NCI-H82 (cell line): Measurements from ENCODE around the gene CYTH1.
"Not testable (repeated sequence)": the region's sequence is repeated elsewhere in the genome, so short reads cannot be mapped to it uniquely, and the experiment has no call there.

Experiments used
- DNase-seq: peaks from one replicate; lab custom pipeline; 2025; lab: John Stamatoyannopoulos, UW

Gene CYTH1

DNA sequence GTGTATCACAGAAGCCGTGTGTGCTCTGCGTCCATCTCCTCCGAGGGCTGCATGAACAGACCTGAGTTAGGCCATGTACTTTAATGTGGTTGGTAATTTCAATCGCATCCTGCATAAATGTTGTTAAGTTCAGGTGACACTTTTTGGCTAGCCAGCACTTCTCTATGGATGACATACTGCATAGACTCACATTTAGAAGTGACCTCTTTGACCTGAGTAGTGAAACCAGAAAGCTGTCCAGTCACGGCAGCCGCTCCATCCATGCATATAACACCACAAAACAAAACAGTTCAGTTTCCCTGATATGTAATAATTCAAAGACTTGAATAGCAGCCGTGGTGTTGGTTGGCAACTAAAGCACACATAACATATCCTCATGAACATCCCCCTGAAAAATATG is 94.1 kb downstream of the CYTH1 start:
- no peak for DNase-seq

DNA sequence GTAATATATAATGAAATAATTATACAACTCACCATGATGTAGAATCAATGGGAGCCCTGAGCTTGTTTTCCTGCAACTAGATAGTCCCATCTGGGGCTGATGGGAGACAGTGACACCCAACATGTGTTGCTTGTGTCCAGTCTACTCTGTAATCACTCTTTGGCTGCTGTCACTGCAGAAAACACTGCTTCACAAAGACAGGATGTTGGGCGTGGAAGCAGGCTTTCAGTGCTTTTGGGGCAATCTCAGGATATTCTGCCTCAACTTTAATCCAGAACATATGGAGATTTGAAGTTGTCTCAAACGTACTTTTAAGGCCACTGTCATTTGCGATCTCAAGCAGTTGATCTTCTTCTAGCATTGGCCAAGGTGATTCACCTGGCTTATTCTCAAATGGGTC is 94.9 kb downstream of the CYTH1 start:
- no peak for DNase-seq

DNA sequence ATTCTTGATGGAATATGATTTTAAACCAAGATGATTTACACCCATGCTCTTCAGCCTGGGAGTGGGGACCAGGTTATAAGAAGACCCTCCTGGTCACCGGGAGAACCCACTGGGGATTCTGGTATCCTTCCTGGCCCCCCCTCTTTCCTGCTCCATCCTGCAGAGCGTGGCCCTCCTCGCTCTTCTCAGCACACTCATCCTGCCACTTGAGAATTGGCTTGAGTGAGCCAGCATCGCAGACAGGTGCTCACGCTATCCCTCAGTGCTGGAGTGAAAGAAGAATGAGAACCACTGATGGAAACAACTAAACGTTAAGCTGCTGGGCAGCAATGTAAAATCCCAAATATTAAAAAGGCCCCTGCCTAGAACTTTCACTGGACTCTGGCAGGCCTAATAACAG is 98.0 kb downstream of the CYTH1 start:
- no peak for DNase-seq

DNA sequence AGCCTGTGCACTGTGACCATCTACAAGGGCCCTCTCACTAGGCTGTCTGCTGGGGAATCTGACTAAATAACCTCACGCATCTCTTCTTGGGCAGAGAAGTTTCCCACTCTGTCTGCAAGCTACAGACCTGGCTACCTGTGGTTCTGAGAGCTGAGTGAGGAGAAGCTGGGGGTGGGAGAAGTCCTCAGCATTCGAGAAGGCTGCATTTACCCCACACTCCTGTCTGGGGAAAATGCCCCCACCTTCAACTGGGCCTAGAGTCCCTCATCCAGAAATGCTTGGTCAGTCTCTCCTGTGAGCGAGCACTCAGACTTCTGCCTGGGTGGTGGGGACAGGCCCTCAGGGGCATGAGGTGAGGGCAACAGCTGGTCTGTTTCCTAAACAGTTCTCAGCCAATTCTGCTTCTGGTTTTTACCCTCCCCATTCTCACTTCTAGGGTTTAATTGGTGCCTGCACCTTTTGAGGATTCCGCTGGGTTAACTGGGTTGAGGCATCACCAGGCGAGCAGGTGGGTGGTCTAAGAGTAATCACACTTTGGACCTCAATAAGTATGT is 98.6 kb downstream of the CYTH1 start:
- no peak for DNase-seq

DNA sequence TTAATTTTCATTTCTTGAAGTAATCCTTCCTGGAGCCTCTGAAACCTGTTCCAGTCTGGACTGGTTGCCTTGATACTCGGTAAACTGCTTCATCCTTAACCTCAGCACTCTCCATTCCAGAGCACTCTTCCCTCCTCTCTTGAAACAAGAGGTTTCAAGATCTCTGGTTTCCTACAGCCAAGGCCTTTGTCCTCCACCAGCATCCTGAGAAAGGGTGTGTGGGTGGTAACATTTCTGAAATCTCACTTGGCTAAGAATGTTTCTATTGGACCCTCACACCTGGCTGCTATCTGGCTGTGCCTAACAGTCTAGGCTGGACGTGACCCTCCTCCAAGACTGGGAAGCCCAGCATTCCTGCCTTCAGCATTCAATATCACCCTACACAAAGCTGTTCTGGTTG is 99.7 kb downstream of the CYTH1 start:
- DNase-seq = no peak

DNA sequence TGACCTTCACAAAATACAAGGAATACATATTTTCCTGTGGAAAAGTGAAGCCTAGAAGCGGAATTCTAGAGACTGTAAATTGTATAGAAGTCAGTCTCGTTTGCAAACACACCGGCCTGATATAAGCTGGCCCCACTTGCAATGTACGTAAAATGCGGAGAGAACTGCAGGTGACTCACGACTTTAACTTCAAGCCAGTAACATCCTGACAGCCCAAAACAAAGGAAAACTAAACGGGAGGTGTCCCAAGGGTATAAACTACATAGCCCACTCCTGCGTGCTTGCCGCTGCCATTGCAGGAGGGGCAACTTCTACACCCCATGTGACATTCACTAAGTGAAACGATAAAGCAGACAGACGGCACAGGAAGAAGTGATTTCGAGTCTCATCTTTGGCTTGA is 101.6 kb downstream of the CYTH1 start:
- DNase-seq = no peak

DNA sequence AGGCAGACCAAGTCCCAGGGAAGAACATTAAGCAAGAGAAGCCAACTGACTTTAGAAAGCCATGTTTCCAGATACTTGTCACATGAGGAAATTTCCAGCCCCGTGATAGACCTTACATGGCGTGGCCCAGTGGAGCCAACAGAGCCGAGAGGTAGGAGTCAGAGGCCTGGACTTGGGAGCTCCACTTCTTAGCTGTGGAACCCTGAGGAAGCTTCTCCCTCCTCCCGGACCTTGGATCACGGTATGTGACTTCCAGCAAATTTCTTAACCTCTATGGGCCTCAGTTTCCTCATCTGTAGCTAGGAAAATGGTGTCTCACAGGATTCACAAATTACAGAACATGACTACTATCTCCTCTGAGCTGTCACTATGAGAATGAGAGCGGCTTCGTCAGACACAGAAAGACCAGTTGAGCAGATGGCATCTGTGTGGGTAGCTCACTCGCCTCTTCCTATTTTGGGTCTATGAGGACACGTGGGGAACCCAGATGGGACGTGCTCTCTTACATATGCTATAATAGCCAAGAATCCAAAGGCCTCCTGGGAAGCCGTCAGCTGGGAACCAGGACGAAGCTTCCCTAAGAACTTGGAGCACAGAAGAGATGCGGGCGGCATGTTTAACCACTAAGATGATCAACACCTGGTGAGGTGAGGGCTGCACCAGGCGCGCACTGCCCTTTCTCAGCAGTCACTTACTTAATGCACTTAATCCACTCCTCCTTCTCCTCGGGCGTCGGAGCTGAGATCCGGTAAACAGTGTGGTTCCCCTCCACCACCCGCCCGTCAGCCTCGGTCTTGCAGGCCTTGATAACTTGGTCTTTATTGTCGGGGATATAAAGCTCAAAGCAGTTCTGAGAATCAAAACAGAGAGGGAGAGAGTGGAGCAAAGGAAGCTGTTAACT is 102.3 kb downstream of the CYTH1 start:
- no peak for DNase-seq

DNA sequence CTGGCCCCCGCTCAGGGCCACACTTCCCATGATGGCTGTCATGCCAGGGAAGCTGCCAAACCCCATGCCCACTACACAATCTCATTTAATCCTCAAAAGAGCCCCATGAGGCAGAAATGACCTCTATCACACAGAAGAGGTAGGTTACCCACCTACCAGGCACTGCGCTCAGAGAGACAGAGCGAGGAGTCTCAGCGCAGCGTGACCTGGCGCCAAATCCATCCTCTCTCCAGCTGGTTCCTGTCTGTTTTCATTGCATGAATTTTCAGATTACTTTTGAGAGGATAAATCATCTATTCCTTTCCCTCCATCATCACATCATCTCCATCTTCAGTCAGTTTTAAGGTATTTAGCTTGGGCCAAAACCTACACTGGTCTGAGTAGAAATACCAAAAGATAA is 103.4 kb downstream of the CYTH1 start:
- DNase-seq = no peak

DNA sequence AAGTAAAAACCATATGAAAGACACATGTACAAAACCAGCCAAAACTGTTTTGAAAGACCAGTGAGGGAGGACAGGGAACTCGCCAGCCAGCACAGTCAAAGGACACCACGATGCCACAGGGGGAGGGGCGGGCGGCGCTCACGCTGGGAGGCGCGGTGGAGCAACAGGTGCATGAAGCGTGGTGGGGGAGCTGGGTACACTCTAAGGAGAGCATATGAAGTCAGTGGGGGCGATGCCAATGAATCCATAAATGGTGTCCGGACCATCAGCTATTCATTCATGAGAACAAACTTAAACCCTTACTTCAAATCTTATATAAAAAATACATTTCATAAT is 103.9 kb downstream of the CYTH1 start:
- DNase-seq = no peak

DNA sequence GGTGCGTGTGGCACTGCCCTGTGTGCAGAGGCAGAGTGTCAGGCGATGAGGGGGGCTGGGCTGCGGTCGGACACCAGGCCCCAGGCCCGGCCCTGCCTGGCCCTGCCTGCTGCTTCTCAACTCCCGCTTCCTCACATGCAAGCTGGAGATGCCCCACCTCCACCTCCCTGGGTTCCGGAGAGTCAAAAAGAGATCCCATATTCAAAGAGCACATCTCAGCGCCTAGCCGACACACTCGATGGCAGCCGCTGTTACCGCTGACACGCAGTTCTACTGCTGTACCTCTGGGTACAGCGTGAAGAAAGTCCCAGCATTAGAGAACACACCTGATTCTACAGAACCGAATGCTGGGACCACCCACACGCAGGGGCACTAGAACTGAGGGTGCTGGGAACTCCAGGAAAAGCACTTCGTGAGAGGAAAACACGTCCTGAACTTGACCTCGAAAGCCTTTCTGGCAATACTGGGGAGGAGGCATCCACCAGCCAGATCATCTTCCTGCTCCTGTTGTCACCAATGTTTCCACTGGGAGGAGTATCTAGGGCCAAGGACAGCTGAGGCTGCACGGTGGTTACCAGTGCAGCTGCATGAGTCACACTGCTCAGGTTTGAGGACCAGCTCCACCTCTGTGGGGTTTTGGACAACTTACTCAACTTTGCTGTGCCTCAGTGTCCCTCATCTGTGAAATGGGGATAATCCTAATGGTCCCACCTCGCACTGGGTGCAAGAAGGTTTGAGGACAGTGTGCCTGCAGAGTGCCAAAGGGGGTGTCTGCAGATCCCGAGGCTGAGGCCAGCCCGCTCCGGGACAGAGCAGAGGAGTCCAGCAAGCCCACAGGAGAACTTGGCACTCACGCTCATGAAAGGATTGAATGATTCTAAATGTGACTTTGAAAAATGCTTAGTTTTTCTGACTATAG is 104.5 kb downstream of the CYTH1 start:
- DNase-seq = no peak

DNA sequence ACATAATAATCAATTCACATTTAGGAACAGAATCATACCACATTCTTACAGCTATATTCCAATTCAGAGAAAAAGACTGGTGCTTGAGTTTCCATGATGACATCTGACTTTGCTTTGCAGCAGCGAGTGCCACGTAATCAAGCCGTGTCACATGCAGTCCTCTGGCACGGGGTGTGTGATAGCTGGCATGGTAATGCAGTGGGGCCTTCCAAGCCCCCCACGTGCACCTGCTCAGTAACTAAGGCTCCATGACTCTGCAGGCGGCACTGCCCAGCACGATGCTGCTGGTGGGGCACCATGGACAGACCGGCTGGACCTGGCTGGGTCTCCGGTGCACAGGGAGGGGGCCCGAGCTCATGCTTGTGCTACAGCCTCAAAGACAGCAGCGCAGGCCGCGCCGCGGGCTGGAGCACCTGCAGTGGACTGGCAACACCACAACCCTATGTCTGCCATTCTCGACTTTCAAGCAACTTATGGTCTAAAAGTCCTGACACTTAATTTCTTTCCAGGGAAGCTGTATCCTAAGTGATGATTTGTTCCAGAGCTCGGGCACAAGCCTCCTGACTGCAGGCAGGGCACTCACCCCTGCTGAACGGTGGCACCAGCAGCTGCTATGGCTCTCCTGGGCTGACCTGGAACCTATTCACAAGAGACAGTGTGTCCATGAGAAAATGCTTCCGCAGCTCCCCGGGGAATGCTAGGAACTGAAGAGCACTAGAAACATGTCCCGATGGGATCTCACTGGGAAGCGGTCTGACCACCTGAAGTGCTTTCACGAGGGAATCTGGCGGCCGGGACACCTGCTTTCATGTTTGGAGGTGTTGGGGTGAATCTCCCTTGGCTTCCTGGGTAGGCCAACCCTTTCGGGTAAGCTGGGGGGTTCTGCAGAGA is 105.4 kb downstream of the CYTH1 start:
- no peak for DNase-seq

DNA sequence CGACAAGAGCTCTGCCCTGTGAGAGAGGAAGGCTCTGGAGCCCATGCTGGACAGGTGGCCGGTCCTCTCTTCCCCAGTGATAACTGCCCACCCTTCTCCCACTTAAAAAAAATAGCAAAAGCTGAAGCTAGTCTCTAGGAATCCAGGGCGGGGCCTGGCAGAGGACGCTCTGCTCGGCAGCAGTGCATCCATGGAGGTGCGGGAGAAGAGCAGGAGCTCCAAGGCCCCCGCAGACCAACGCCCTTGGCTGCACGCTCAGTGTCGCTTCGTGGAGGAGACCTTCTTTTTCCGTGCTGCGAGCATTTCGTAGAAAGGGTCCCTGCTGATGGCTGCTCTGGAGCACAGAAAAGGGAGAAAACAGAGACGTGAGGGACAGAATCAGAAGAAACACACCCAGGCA is 106.2 kb downstream of the CYTH1 start:
- no peak for DNase-seq

DNA sequence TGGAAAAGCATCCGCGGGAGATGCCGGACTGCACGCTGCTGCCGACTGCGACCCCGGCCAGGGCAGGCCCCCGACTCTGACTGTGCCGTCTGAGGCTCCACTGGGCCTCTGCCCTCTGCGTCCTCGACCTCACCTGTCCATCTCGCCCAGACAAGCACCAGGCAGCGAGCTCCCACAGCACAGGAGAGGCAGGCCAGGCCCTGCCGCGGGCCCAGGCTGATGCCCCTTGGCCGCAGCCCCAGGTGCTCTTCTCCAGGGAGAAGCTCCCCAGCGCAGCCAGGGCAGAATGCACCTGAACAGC is 106.8 kb downstream of the CYTH1 start:
- DNase-seq = no peak

DNA sequence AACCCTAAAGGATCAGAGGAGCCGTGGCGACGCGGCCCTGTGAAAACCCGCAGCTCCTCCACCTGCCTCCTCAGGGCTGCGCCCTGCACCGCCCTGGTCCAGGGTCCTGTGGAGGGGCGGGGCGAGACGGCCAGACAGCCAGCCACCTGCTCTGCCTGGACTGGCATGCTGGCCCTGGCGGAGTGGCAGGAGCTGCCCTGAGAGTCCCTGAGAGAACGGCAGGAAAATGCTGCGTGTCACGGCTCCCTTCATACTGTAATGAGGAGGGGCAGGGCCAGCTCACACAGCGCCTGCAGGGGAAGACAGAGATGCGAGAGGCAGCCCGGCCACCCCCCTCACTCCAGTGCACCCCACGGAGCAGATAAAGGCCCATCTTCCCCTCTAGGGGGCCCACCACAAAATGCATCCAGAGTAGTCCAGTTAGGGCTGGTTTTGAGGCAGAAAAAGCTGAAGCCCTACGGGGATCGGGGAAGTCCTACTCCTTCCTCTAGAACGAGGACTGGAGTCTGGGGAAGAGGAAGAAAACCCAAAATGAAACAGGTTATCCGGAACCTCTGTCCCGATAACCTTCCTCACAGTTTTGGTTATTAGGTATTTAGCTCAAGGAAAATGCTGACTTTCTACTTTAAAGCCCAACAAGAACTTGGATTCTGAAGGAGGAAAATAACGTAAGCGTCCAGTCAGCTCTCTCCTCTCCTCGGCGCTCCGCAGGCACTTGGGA is 107.3 kb downstream of the CYTH1 start:
- no peak for DNase-seq

DNA sequence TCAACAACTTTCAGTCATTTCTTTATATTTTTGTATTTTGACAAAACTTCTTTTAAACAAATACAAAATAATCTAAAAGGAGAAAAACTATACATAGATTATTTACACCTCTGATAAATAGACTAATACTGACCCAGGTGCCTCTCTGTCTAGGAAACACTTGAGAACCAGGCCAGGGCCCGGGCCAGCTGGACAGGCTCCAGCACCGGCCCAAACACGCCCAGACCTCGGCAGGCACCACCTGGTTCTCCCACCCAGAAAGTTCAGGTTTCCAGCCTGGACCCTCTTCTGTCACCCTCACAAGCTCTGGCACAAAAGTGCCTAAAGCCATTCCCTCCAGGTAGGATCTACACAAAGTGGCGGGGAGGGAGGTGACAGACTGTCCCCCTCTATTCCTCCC is 107.9 kb downstream of the CYTH1 start:
- DNase-seq = no peak

DNA sequence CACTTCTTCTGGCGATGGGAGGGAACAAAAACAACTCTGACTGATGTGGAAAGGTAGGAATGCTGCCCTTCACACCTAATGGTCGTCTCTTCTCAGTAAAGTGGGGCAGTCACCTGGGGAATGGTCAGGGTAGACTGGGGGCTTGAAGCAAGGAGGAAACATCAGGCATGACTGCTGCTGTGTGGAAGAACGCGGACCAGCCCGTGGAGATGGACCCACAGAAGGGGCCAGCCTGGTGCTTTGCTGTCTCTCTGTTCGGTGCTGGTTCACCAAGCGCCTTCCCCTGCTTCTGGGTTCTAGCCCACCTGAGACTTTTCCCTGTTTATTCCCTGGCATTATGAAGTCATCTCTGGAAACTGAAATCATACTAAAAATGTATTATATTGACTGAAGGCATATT is 108.7 kb downstream of the CYTH1 start:
- DNase-seq = no peak

DNA sequence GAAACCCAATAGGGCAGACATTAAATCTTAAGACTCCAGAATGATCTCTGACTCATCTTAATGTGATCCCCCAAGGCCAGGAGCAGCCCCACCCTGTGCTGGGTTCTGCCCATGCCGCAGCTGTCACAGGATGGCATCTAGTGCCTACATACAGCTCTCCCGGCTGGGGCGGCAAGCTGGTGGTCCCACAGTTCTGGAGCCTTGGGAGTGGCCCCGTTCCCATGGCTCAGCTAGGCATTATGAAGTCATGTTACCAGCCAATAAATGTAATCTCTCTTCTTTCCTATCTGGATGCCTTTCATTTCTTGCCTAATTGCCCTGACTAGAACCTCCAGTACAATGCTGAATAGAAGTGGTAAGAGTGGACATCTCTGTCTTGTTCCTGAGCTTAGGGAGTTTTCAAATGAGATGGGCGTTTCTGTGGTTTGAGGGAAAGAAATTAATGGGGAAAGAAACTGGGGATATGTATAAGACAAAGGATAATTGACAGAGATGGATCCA is 109.2 kb downstream of the CYTH1 start:
- DNase-seq = no peak

DNA sequence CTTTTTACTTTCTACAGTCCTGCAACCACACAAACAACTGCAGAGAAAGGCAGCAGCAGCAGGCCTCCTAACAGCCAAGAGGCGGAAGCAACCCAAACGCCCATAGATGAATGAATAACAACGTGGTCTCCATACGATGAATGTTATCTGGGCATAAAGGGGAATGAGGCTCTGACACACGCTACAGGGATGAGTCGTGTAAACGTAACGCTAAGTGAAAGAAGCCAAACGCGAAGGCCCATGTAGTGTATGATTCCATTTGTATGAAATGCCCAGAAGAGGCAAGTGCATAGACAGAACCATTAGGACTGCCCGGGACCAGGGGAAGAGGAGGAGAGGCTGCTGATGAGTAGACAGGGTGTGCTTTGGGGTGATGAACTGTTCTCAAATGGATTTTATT is 110.1 kb downstream of the CYTH1 start:
- DNase-seq = no peak

DNA sequence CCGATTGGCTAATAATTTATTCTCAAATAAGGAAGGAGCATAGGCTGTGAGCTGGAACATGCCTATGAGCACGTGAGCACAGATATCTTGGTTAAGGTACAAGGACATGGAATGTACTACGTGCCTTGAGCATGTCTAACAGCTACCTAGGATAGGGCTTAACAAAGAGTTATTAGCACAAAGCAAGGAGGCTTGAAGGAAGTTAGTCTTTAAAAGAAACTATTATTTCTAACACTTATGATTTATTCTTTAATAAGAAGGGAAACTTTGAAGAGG is 110.4 kb downstream of the CYTH1 start:
- not testable (repeated sequence) for DNase-seq

DNA sequence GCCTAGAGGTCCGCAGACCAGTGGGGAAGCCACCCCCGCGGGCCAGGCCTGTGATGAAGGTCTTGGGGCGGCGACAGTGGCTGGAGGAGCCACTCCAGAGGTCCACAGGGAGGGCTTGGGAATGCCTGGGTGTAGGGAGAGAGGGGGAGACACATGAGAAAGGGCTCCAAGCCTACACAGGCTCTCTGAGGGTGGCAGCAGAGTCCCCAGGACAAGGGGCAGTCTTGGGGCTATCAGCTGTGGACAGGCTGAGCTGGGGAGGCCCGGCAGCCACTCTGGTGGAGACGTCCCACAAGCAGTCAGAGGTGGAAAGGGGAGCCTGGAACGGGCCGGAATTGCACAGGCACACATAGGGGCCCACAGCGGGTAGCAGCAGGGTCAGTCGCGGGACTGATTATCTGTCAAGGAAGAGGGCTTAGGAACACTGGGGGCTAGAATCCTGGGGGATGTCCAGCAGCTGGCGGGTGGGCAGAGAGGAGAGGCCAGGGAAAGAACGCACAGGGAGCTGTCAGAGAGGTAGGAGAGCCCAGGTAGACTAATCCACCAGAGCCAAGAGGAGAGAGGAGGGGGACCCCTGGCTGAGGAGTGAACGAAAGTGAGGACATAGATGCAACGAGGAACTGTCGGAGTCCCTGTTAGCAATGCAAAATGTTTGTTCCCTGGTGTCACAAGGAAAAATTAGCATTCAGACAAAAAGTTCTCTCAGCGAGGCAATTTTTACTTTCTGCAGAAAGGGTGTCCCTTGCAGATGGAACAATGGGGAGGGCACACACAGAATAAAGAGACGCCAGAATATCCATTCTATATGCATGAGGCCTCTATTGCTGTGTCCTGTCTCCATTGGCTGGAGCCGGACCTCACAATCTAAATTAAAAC is 111.0 kb downstream of the CYTH1 start:
- no peak for DNase-seq
